Thyroid gland (tissue), 4 donors: ENCODE results near the gene ZSWIM5.

Source experiments
- POLR2A ChIP-seq, 2 donors: fragments of 450-650 bp; IDR thresholded peaks; one replicate each; pipeline ENCODE4 v1.6.1; 2017; ENCODE audit warnings: antibody characterized with exemption in 2 of 2, mild to moderate bottlenecking in 2 of 2, moderate library complexity in 1 of 2
- TF ChIP-seq, protein P1 (sequence below), 6 experiments: fragments of 200-600 bp in 3 of 6; fragments of 450-650 bp in 3 of 6; sonication (generic) in 3 of 6; IDR thresholded peaks; one replicate each; pipeline ENCODE4 v1.5.1; 2016 to 2019; ENCODE audit warnings: antibody characterized with exemption in 6 of 6, mild to moderate bottlenecking in 2 of 6, inconsistent platforms in 1 of 6, moderate library complexity in 1 of 6

DNA sequence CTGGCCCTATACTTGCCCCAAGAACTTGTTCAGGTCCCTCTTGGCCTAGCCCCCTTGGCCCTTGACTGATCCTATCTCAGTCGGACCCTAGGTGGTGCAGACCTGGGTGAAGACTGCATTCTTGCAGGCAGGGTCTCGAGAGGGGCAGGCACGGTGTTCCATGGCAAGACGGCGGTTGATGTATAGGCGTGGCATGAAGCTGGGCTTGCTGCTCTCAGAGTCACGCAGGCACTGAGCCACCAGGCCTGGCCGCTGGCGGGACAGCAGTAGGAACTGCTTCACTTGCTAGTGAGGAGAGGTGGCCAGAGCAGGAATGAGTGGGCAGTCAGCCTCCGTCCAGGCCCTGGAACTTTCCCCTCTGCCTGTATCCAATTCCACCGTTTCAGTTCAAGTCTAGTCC is 199.1 kb downstream of the ZSWIM5 start:
- TF ChIP-seq, protein P1, sequence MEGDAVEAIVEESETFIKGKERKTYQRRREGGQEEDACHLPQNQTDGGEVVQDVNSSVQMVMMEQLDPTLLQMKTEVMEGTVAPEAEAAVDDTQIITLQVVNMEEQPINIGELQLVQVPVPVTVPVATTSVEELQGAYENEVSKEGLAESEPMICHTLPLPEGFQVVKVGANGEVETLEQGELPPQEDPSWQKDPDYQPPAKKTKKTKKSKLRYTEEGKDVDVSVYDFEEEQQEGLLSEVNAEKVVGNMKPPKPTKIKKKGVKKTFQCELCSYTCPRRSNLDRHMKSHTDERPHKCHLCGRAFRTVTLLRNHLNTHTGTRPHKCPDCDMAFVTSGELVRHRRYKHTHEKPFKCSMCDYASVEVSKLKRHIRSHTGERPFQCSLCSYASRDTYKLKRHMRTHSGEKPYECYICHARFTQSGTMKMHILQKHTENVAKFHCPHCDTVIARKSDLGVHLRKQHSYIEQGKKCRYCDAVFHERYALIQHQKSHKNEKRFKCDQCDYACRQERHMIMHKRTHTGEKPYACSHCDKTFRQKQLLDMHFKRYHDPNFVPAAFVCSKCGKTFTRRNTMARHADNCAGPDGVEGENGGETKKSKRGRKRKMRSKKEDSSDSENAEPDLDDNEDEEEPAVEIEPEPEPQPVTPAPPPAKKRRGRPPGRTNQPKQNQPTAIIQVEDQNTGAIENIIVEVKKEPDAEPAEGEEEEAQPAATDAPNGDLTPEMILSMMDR (IDR thresholded peaks at IDR 0.05), result no peak
- no peak for TF ChIP-seq POLR2A (IDR thresholded peaks at IDR 0.05)
